ENCODE results near the gene NFS1. TPM values are rescaled to one million over a fixed set of nuclear protein-coding genes. Genes with fewer than 3 reads are reported as not detected.

The NFS1 gene
- total RNA-seq, 2 experiments from 2014 or later: 10.6 to 11.5 TPM

- intact Hi-C loops (cut with DNase I, micrococcal nuclease): no loop called here
- peaks cover 44% of the 10 kb centered on the region for H3K36me3 ChIP-seq (ENCODE audit: insufficient read depth, low read length)
- CTCF ChIA-PET: interaction anchor here (1.0 kb wide), 1 partner anchor 18 kb away, joined by 3 read pairs; no protein-coding TSS in a partner anchor
Measured at GRCh38 chr20:35650632-35651031, 48.5 kb downstream of the NFS1 start.

GRCh38 chr20:35648836-35649235 is 50.3 kb downstream of the NFS1 start:
- H3K4me3 Mint-ChIP-seq: no peak overlapping the region
- H3K36me3 Mint-ChIP-seq (ENCODE audit: low read depth): peaks cover 44% of the 10 kb centered on the region
- Histone ChIP-seq H3K9me3 (ENCODE audit: control insufficient read depth in 1 of 2, insufficient read depth in 1 of 2, low read length in 2 of 2) (no peaks in the 10 kb centered on the region), H3K36me3 (ENCODE audit: insufficient read depth, low read length) (peaks cover 26% of the 10 kb centered on the region), H3K4me1 (ENCODE audit: insufficient read depth, low read length) (peaks cover 21% of the 10 kb centered on the region), H3K27me3 (ENCODE audit: control insufficient read depth in 1 of 2, insufficient read depth in 2 of 2, low read length in 2 of 2) (no peaks in the 10 kb centered on the region), H3K27ac (ENCODE audit: low read depth in 1 of 2, low read length in 2 of 2) (peak overlapping the region in 1 of 2 donors; percentile 35), H3K4me3 (ENCODE audit: low read length) (no peak overlapping the region)
- DNase-seq (no peak), ATAC-seq (ENCODE audit: poor library complexity) (no peak)
- TF ChIP-seq CTCF (IDR thresholded peaks at IDR 0.05): no peak
- H3K4me1 Mint-ChIP-seq (ENCODE audit: low read depth): peaks cover 78% of the 10 kb centered on the region
- H3K9me3 Mint-ChIP-seq: no peaks in the 10 kb centered on the region
- peak overlapping the region; percentile 46 for H3K27ac Mint-ChIP-seq
- ChIA-PET POLR2A (interaction anchor here (1.3 kb wide), 1 partner anchor 32 kb away, joined by 3 read pairs; no protein-coding TSS in a partner anchor), CTCF (interaction anchor here (1.0 to 2.0 kb wide), 3 partner anchors 10 to 48 kb away, joined by 4 to 9 read pairs (median 4); no protein-coding TSS in a partner anchor)
- intact Hi-C loops (cut with DNase I, micrococcal nuclease): no loop called here
- no peaks in the 10 kb centered on the region for H3K27me3 Mint-ChIP-seq

More at GRCh38 chr20:35650632-35651031, 48.5 kb downstream of the NFS1 start:
- H3K27me3 Mint-ChIP-seq: no peaks in the 10 kb centered on the region
- Histone ChIP-seq H3K4me3 (ENCODE audit: low read length) (no peak overlapping the region), H3K27ac (ENCODE audit: low read depth in 1 of 2, low read length in 2 of 2) (no peak overlapping the region), H3K9me3 (ENCODE audit: control insufficient read depth in 1 of 2, insufficient read depth in 1 of 2, low read length in 2 of 2) (no peaks in the 10 kb centered on the region), H3K27me3 (ENCODE audit: control insufficient read depth in 1 of 2, insufficient read depth in 2 of 2, low read length in 2 of 2) (no peaks in the 10 kb centered on the region), H3K4me1 (ENCODE audit: insufficient read depth, low read length) (peaks cover 20% of the 10 kb centered on the region)
- no peak for TF ChIP-seq CTCF (IDR thresholded peaks at IDR 0.05)
- H3K27ac Mint-ChIP-seq: peak overlapping the region; percentile 45
- no peak overlapping the region for H3K4me3 Mint-ChIP-seq
- peaks cover 60% of the 10 kb centered on the region for H3K4me1 Mint-ChIP-seq (ENCODE audit: low read depth)
- DNase-seq (no peak), ATAC-seq (ENCODE audit: poor library complexity) (no peak)
- POLR2A ChIA-PET: no interaction called here
- H3K36me3 Mint-ChIP-seq (ENCODE audit: low read depth): peaks cover 42% of the 10 kb centered on the region
- H3K9me3 Mint-ChIP-seq: no peaks in the 10 kb centered on the region

- intact Hi-C loops (cut with DNase I, micrococcal nuclease): no loop called here
- ATAC-seq (ENCODE audit: poor library complexity) (no peak), DNase-seq (no peak)
- Mint-ChIP-seq H3K4me1 (ENCODE audit: low read depth) (peaks cover 89% of the 10 kb centered on the region), H3K27me3 (no peaks in the 10 kb centered on the region), H3K36me3 (ENCODE audit: low read depth) (peaks cover 21% of the 10 kb centered on the region), H3K27ac (peak overlapping the region; percentile 56), H3K9me3 (no peaks in the 10 kb centered on the region), H3K4me3 (no peak overlapping the region)
- no peak for TF ChIP-seq CTCF (IDR thresholded peaks at IDR 0.05)
- Histone ChIP-seq H3K27ac (ENCODE audit: low read depth in 1 of 2, low read length in 2 of 2) (no peak overlapping the region), H3K27me3 (ENCODE audit: control insufficient read depth in 1 of 2, insufficient read depth in 2 of 2, low read length in 2 of 2) (no peaks in the 10 kb centered on the region), H3K4me1 (ENCODE audit: insufficient read depth, low read length) (peaks cover 14% of the 10 kb centered on the region), H3K36me3 (ENCODE audit: insufficient read depth, low read length) (peaks cover 4% of the 10 kb centered on the region), H3K9me3 (ENCODE audit: control insufficient read depth in 1 of 2, insufficient read depth in 1 of 2, low read length in 2 of 2) (no peaks in the 10 kb centered on the region), H3K4me3 (ENCODE audit: low read length) (no peak overlapping the region)
- CTCF ChIA-PET: interaction anchor here (0.7 kb wide), 1 partner anchor 26 kb away, joined by 3 read pairs; no protein-coding TSS in a partner anchor
- POLR2A ChIA-PET: no interaction called here
Measured at GRCh38 chr20:35644806-35645205, 54.3 kb downstream of the NFS1 start.
